Measurements from ENCODE around the gene SINHCAF.

Gene SINHCAF

GRCh38 chr12:31259136-31259886 is 66.6 kb downstream of the SINHCAF start:
- DNase-seq (ENCODE audit: low read depth in 2 of 2): peak; percentile 16 to 18
- TF ChIP-seq CTCF (IDR thresholded peaks at IDR 0.05; ENCODE audit: low read depth, low read length): no peak
- H3K4me3 ChIP-seq (replicated peaks in 1 of 2; ENCODE audit: low read depth in 2 of 2, low read length in 2 of 2): no peak overlapping the region

GRCh38 chr12:31257784-31258183 is 68.2 kb downstream of the SINHCAF start:
- DNase-seq (ENCODE audit: low read depth in 2 of 2): no peak
- H3K4me3 ChIP-seq (replicated peaks in 1 of 2; ENCODE audit: low read depth in 2 of 2, low read length in 2 of 2): no peak overlapping the region
- TF ChIP-seq CTCF (IDR thresholded peaks at IDR 0.05; ENCODE audit: low read depth, low read length): no peak

- H3K4me3 ChIP-seq (replicated peaks in 1 of 2; ENCODE audit: low read depth in 2 of 2, low read length in 2 of 2): peak overlapping the region; percentile 4 to 15
- DNase-seq (ENCODE audit: low read depth in 2 of 2): peak; percentile 7 to 25
Measured at GRCh38 chr12:31251707-31252611, 74.0 kb downstream of the SINHCAF start.

DNA sequence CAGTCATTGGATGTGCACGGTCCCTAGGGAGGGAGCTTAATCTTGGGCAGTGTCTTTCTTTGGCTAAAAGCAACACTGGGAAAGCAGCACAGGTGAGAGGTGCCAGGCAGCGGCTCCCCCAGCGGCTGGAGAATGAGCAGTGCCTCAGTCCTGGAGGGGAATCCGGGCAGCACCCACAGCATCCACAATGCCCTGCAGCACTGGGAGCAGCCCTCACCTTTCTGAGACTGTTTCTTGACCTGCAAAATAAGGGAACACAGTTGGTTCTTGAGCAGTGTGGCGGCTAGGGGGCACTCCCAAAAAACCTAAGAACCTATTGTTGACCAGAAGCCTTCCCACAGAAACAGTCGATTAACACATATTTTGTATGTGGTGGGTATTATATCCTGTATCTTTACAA is 75.8 kb downstream of the SINHCAF start:
- no peak for DNase-seq (ENCODE audit: low read depth in 2 of 2)
- TF ChIP-seq CTCF (IDR thresholded peaks at IDR 0.05; ENCODE audit: low read depth, low read length): no peak
- H3K4me3 ChIP-seq (replicated peaks in 1 of 2; ENCODE audit: low read depth in 2 of 2, low read length in 2 of 2): no peak overlapping the region

- DNase-seq (ENCODE audit: low read depth in 2 of 2): no peak
- TF ChIP-seq CTCF (IDR thresholded peaks at IDR 0.05; ENCODE audit: low read depth, low read length): no peak
- H3K4me3 ChIP-seq (replicated peaks in 1 of 2; ENCODE audit: low read depth in 2 of 2, low read length in 2 of 2): no peak overlapping the region
Measured at GRCh38 chr12:31249356-31249755, 76.6 kb downstream of the SINHCAF start.

DNA sequence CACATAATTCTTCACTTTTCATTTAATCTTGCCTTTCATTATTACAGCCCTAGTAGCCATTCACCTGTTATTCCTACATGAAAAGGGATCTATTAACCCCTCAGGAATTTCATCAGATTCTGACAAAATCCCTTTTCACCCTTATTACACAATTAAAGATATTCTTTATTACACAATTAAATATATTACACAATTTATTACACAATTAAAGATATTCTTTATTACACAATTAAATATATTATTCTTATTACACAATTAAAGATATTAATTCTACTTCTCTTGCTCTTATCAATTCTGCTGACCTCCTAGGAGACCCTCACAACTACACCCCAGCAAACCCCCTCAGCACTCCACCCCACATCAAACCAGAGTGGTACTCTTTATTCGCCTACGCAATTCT is 77.1 kb downstream of the SINHCAF start:
- no peak for TF ChIP-seq CTCF (IDR thresholded peaks at IDR 0.05; ENCODE audit: low read depth, low read length)
- no peak overlapping the region for H3K4me3 ChIP-seq (replicated peaks in 1 of 2; ENCODE audit: low read depth in 2 of 2, low read length in 2 of 2)
- no peak for DNase-seq (ENCODE audit: low read depth in 2 of 2)

DNA sequence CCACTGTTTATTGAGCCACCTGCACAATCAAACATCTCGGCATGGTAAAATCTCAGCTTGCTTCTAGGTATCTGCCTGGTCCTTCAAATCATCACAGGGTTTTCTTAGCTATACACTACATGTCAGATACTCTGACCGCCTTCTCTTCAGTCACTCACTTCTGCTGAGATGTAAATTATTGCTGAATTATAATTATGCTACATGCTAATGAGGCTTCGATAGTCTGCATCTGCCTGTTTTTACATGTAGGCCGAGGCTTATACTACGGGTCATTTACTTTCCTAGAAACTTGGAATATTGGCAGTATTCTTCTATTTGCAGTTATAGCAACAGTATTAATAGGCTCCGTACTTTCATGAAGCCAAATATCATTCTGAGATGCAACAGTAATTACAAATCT is 77.6 kb downstream of the SINHCAF start:
- no peak for DNase-seq (ENCODE audit: low read depth in 2 of 2)
- TF ChIP-seq CTCF (IDR thresholded peaks at IDR 0.05; ENCODE audit: low read depth, low read length): no peak
- H3K4me3 ChIP-seq (replicated peaks in 1 of 2; ENCODE audit: low read depth in 2 of 2, low read length in 2 of 2): no peak overlapping the region
